HG03439 (cell line): Measurements from ENCODE around the gene CNR2.
"Not testable (repeated sequence)": the region's sequence is repeated elsewhere in the genome, so short reads cannot be mapped to it uniquely, and the experiment has no call there.

ENCODE experiments used
- ATAC-seq: cut with Tn5 transposase; IDR thresholded peaks from one replicate; pipeline ENCODE4 v1.9.1; 2021; ENCODE audit warnings: mild to moderate bottlenecking, moderate library complexity; ENCODE audit not compliant: unreplicated experiment

Gene CNR2

DNA sequence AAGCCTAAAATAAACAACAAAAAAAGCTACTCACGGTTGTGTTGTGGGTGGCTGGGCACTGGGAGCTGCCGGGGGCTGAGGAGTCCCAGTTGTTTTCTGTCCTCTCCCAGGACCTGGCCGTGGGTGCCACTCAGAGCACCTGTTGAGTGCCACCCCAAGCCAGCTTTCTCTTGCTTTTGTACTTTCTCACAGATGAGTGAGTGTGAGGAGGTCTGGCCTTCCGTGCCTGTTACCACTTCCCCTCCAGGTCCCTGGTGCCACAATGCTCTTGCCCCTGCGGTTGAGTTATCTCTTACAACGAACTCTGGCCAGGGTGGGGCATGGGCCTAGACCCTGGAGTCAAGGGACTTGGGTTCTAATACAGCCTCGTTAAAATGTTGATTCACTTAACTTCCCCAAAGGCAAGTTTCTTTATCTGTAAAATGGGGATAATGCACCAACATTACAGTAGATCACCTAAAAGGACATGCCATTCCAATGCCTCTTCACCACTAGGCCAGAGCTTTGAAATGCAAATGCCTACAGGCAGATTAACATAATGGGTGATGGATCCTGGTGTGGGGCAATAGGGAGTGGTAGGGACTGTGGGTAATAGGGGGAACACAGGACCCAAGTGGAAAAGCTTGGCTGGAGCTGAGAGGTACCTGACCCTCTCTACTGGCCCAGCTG is at the start of gene CNR2:
Gene CNR2 (minus strand): TSS at position 151 of the 669 bp plus-strand sequence. CDS start 37,745 bp downstream, outside the sequence.
- ATAC-seq: no peak

DNA sequence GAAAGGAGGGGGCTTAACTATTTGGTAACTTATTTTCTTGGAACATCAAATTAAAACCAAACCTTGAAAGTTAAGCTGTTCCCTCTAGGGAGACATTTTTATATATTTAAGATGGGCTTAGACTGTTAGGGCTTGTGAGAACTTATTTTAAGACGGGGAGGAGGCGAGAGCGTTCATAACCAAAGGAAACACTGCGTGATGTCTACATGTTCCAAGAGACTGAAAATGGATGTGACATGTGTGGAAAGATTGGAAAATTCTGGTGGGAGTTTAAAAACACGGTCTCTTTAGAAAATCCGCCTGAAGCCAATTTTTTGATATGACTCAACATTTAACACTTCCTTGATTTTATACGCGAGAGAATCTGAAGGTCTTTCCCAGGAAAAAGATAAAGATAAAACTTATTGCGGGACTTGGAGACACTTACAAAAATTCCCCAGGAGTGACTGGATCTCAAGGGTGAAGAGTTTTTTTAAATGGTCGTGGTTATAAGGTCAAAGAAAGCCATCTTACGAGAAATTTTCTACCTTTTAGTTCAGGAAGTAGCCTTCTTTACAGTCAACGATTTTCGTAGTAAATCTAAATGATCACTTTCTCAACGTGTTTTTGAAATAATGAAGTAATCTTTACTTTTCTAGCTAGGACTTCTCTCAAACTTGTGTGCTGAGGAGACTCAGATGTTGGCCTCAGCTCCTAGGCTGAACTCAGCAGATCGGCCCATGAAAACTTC is 47.3 kb upstream of the CNR2 start:
- no peak for ATAC-seq

DNA sequence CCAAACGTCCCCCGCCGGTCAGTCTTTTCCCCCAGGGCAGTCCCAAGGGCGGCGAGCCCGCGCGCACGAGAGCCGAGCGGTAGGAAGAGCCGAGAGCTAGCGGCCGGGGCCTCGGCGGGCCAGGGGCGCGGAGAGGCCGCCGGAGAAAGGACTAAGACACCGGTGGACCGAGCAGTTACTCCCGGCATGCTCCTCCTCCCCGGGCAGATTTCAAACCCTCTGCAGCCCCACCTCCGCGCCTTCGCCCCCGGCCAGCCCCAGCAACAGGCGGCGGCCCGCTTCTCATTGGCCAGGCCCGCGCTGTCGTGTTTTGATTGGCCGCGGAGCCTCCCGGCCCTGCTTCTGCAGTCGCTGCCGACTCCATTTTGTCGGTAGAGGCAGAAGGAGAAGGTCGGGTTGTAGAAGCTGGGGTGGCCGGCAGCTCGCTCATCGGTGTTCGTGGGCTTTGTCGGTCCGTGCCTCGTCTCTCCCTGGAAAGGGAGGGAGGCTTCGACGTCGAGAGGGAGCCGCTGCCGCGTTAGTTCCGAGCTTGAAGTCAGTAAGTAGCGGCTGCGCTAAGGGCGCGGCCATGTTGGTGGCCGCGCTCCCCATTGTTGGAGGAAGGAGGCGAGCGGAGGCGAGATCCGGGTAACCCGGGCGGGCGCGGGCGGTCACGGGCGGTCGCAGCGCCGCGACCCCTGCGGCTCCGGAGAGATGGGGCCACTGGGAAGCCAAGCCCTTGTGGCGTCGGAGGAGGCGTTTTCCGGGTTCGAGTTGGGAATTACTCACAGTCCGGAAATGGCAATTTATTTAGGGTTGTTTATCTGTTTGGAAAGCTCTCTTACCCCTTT is 46.5 kb upstream of the CNR2 start, which contains the start of gene PNRC2:
Gene PNRC2 (plus strand): TSS at position 368 of the 830 bp plus-strand sequence. CDS start 1,630 bp downstream, outside the sequence.
- ATAC-seq: peak; percentile 78

DNA sequence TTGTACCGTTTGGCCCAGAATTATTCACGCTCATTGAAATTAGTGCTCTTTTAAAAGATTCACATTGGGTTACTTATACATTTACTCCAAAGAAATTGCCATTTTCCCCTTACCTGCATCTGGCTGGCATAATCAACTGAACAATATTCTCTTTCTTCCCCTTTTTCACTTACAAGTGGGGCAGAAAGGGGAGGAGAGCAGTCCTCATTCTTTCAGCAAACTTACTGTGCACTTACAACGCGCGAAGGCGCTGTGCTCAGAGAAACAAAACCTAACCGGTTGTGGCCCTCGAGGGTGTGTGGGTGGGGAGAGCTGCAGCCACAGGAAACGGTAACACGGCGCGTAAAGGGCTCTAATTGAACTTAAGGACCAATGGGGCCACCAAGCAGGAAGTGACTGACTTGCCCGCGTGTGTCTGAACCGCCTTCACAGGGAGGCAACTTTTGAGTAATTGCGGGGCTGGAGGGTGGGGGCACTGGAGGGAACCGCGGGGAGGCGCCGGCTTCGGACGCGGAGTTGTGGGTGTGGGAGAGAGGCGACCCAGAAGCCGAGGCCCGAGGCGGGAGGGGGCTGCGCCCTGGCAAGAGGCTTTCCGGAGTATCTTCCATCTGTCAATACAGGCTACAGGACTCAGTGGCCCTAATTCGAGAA is 45.8 kb upstream of the CNR2 start:
- peak; percentile 62 for ATAC-seq

DNA sequence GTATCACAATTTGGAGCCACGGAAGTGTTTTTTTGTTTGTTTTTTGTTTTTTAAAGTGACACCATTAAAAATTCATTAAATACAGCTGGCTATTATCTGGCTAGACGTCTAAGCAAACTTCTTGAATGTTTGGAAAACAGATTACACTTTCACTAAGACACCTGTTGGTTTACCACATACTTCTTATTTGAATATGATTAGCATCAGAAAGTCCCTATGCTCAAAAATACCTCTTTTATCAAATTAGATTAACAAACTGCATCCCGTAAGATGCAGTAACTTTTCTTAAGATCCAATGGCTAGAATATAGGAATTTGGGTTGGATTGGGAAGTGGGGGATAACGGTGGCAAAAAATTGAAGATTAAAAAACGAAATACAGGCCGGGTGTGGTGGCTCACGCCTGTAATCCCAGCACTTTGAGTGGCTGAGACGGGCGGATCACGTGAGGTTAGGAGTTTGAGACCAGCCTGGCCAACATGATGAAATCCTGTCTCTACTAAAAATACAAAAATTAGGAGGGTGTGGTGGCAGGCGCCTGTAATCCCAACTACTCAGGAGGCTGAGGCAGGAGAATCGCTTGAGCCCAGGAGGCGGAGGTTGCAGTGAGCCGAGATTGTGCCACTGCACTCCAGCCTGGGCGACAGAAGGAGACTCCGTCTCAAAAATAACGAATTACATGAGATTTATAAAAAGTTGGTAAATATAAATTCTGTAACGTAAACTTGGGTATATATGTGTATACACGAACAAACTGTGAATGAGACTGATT is 45.1 kb upstream of the CNR2 start:
- ATAC-seq: not testable (repeated sequence)

DNA sequence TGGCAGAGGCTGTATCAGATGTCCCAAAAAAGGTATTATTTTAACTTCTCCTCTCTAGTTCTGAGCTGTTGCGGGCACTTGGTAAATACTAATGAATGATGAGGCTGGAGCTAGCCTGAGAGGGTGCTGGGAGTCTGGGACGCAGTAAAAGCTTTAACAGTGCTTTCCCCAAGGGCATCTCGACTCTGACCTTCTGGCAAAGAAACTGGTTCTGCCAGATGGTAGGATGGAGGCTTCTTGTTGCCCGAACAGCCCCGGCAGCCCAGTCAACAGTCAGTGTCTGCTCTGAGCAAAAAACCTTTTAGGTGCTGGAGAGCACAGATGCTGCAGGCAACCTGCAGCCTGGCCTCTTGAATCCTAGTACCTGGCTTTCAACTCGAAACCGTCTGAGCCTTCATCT is 43.9 kb upstream of the CNR2 start:
- no peak for ATAC-seq

DNA sequence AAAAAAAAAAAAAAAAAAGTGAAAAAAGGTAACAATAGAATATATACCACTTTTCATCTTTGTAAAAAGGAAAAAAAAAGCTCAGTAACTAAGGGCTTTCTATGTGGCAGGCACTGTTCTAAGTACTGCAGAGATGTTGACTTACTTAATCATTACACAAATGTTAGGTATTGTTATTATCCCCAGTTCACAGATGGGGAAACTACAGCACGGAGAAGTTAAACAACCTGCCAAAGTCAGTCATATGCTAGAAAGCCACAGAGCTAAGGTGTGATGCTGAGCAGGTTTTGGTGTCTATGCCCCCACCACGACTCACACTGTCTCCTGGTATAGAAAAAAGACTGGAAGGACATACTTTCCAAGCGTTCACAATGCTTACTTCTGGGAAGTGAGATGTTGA is 39.9 kb upstream of the CNR2 start:
- no peak for ATAC-seq

DNA sequence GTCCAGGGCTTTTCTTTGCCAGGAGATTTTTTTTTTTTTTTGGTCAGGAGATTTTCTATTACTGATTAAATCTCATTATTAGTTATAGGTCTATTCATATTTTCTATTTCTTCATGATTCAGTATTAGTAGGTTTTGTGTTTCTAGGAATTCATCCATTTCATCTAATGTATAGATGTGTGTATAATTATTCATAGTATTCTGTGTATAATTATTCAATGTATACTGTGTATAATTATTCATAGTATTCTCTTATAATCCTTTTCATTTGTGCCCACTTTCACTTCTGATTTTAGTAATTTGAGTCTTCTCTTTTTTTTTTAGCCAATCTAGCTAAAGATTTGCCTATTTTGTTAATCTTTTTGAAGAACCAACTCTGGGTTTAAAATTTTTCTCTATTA is 34.2 kb upstream of the CNR2 start:
- ATAC-seq: no peak

DNA sequence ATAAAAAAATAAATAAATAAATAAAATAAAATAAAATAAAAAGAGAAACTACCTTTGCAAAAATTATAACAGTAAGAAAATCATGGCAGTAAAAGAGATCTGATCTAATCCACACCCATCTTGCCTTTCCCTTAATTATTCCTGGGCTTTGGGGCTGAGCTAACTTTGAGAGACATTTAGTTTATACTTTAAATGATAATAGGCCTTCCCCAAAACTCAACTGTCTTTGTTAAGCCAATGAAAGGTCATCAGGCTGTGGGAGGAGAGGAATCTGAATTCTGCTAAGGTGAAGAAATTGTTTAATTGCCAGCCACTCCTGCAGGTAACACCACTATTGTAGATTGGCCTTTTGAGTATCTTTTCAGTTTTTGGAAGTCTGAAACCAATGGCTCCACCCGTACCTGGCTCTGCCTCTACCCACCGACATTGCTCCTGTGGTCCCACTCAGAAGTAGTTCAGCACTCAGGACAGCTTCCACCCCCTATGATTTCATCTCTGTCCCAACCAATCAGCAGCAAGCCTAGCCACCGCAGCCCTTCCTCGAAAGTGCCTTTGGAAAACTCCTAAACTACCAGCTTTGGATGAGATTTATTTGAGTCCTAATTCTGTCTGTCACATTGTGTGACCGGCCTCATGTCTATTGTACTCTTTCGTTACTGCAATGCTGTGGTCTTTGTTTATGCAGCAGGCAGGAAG is 23.5 kb upstream of the CNR2 start:
- ATAC-seq: no peak

DNA sequence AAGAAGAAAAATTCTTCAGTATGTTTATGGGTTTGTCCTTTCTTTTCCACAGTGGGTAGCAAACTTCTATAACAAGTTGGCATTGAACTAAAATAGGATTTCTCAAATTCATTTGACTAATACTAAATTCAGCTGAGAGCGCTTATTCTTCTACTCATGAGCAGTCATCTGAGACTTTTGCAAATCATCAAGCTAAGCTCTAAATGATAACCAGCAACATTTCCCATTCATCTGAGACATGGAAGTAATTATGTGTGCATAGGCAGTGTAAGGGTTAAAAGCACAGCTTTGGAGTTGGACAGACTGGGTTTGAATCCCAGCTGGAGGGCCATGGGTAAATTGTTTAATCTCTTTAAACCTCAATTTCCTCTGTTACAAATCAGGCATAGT is 18.3 kb upstream of the CNR2 start:
- ATAC-seq: no peak

DNA sequence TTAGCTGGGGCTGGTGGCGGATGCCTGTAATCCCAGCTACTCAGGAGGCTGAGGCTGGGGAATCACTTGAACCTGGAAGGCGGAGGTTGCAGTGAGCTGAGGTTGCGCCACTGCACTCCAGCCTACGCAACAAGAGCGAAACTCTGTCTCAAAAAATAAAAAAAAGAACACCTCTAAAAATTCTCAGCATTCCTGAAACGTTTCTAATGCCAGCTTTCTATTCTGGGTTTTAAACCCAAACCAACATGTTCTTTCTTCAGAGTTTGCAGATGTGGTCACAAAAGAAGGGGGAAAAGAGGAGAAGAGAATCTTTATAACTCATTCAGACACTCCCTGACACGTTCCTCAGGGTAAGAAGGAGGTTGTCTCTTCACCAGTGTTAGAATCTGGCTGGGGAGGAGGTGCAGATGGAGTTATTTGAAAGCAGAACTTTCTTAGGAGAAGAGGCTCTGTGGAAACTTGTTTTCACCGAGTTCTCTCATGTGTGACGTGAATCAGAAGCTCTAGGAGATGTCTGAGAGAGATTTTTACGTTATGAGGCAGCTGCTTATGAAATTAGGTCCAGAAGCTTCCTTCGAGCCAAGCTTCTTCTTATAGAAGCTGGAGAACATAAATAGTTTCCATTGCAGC is 17.8 kb upstream of the CNR2 start:
- ATAC-seq: no peak

DNA sequence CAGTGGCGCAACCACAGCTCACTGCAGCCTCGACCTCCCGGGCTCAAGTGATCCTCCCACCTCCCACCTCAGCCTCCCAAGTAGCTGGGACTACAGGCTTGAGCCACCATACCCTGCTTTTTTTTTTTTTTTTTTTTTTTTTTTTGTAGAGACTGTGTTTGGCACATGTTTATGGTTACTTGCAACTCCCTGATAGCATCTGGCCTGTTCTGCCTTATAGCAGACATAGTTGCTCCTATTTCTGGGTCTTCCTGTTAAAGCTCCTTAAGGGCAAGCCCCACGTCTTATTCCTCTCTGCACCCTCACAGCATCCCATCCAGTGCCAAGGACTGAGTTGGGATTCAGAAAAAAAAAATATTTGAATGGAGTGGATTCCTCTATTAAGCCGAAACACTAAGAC is 17.1 kb upstream of the CNR2 start:
- ATAC-seq: no peak

DNA sequence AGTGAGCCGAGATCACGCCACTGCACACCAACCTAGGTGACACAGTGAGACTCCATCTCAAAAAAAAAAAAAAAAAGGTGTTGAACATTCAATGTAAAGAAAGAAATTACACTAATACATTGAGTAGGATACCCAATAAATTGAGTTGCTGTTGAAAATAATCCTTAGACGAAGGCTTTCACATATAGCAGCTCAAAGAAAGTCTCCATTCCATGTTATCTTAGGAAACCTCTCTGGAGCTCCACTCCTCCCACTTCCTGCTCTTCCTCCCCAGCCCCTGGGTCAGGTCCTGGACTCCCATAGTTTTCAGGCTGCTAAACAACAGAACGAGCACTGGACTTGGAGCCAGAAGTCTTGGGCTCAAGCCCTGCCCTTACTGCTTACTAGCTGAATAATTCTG is 15.6 kb upstream of the CNR2 start:
- no peak for ATAC-seq

DNA sequence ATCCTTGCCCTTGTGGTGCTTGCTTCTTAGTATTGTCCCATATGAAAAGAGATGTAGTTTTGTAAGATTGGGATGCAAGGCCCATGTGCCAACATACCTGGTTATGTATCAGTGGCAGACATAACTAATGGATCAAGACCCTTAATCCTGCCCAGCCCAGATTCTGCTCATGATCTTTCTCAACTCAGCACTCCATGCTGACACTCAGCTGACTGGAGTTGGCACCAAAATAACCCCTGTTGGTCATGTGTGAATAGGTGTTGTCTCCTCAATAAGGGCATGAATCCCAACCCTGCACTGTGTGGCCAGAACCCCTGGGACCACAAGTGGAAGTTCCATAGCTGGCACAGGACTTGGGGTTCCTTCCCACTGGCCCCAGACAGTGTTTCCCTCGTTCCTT is 13.9 kb upstream of the CNR2 start:
- no peak for ATAC-seq

DNA sequence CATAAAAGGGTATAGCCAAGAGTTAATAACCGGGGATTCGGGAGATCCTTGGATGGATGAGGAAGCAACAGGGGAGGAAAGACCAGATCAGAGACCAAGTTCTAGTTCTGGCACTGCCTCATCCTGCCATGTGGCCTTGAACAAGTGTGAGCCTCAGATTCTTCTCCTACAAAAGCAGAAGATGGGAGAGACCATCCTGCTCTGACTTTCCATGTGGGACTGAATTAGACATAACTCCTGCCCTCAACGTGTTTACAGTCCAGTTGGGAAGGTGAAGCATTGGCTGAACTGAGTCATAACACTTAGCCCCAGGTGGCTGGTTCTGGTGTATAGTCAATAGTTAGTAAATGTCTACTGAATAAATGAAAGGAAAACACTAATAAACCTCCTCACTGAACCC is 12.1 kb upstream of the CNR2 start:
- no peak for ATAC-seq

DNA sequence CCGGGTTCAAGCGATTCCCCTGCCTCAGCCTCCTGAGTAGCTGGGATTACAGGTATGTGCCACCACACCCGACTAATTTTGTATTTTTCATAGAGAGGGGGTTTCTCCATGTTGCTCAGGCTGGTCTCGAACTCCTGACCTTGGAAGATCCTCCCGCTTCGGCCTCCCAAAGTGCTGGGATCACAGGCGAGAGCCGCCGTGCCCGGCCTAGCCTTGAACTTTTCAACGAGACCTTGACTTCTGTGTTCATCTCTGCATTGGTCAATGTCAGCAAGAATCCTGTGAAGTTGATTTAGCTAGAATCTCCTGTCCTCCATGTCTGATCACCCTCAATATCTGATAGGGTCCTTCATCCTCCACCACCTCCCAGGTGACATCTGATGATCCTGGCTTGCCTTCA is 11.4 kb upstream of the CNR2 start:
- ATAC-seq: no peak

DNA sequence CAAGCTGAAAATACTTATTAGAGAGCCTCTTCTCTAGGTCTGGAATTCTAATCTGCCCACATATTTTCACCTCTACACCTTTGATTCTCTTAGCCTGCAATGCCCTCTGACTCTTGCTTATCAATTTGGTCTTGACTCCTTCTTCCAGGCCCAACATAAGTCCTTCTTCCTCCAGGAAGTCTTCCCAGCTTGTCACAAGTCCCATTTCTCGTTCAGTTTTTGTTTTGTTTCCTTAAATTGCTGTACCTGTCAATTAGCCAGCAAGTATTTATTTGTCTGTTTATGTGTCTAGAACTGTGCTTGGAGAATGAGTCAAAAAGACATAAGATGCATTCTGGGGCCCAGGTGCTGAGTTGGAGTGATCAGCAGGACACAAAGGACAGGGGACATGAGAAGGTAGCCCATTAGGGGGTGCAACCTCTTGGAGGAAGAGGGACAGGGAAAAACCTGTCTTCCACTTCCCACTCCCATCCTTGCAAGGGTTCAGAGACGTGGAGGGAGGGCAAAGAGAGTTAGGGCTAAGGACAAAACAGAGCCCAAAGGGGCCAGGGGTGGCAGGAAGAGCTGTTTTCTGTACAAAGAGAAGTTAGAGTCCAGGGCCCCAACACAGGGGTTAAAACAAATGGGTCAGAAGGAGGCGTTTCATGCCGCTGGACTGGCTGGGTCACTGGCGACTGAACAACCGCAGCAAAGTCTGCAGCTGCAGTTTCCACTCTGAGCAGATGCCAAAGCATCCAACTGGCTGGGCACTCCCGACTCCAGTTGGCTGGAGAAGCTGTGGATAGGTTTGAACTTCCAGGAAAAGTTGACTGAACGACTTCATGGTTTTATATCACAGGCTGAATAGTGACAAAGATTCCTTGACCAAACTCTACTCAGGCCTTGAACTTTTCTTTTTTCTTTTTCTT is 10.7 kb upstream of the CNR2 start:
- no peak for ATAC-seq

DNA sequence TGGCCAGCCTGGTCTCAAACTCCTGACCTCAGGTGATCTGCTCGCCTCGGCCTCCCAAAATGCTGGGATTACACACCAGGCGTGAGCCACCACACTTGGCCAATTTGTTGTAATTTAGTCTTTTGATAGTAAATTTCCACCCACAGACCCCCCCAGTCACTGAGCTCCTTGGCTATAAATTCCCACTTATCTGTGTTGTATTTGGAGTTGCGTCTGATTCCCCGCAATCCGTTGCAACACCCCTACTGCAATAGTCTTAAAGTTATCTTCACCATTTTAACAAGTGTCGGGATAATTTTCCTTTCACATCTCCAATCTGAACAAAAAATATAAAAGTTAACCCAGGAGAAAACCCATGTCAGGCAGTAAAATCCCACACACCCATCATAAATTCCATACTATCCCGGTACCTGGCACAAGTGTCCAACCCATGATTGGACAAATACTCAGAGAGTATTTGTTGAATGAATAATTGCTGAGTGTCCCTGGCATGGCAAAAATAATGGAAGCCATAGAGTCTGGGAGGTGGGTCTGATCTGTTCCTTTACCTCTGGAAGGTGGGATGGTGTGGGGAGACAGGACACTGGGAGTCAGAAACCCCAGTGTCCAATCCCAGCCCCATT is 9.3 kb upstream of the CNR2 start:
- no peak for ATAC-seq
